Measurements from ENCODE around the gene EVC2. TPM values are rescaled to one million over a fixed set of nuclear protein-coding genes. Genes with fewer than 3 reads are reported as not detected.

EVC2 gene
- total RNA-seq, 1 experiment from 2014 or later: 7.8 TPM

DNA sequence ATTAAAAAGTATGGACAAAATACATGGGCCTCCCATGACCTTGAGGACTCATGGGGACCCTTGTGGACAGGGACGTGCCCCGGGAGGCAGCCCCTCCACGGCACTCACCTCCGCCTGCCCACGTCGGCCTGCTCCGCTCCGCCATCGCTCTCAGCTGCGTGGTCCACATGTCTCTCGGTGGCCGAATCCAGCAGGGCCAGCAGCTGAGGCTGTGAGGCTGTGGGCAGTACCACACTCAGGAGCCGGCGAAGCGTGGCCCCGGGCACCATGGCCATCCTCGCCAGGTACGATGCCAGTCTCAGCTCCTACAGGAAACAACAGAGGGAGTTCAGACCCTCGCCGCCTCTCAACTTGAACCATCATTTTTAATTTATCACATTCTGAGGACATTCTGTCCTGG is 140.0 kb downstream of the EVC2 start:
- no peaks in the 10 kb centered on the region for H3K27me3 Mint-ChIP-seq (ENCODE audit: low read depth)
- no peaks in the 10 kb centered on the region for H3K4me1 ChIP-seq (ENCODE audit: insufficient read depth, low read length)
- no peaks in the 10 kb centered on the region for H3K27me3 ChIP-seq (ENCODE audit: insufficient read depth, low read length)

More for the DNA sequence above, 140.0 kb downstream of the EVC2 start:
- DNase-seq: no peak
- peaks cover 4% of the 10 kb centered on the region in 2 experiments for H3K4me1 Mint-ChIP-seq
- Histone ChIP-seq H3K9ac (ENCODE audit: extremely low read depth, insufficient read length, low read length) (no peak overlapping the region), H3T11ph (ENCODE audit: low read length) (no peak overlapping the region), H2AFZ (ENCODE audit: low read length) (no peak overlapping the region), H2BK5ac (ENCODE audit: insufficient read length, low read length) (no peak overlapping the region), H3K23ac (ENCODE audit: insufficient read length, low read depth, low read length) (no peak overlapping the region), H2BK20ac (ENCODE audit: low read depth, low read length, poor library complexity, severe bottlenecking) (no peak overlapping the region), H2BK15ac (ENCODE audit: low read depth, low read length) (no peak overlapping the region), H3K79me2 (ENCODE audit: insufficient read depth, low read length) (no peaks in the 10 kb centered on the region), H2AK5ac (ENCODE audit: insufficient read length, low read length) (no peak overlapping the region), H3K56ac (ENCODE audit: insufficient read length, low read depth, low read length) (no peak overlapping the region), H4K8ac (replicated peaks; ENCODE audit: insufficient read length, low read depth, low read length) (no peak overlapping the region), H3K14ac (ENCODE audit: insufficient read depth, low read length) (no peak overlapping the region), H3K23me2 (ENCODE audit: insufficient read length, low read depth, low read length, poor library complexity, severe bottlenecking) (no peaks in the 10 kb centered on the region), H2BK120ac (ENCODE audit: low read depth, low read length, poor library complexity, severe bottlenecking) (no peak overlapping the region), H3K4me2 (ENCODE audit: insufficient read depth, insufficient read length, low read length) (no peak overlapping the region), H3K18ac (ENCODE audit: insufficient read length, low read depth, low read length) (no peak overlapping the region), H3K9me3 (ENCODE audit: control insufficient read depth, low read depth, low read length) (no peaks in the 10 kb centered on the region), H3K27ac (ENCODE audit: insufficient read length, low read depth, low read length) (no peak overlapping the region), H3K4ac (ENCODE audit: low read depth, low read length) (no peak overlapping the region), H4K5ac (ENCODE audit: insufficient read length, low read depth, low read length) (no peak overlapping the region), H4K20me1 (ENCODE audit: control insufficient read depth, insufficient read depth, insufficient read length) (no peaks in the 10 kb centered on the region), H2BK12ac (ENCODE audit: insufficient read length, low read depth, low read length) (no peak overlapping the region), H4K91ac (ENCODE audit: insufficient read length, low read depth, low read length) (no peak overlapping the region), H3K79me1 (ENCODE audit: insufficient read depth, low read depth, low read length, poor library complexity, severe bottlenecking) (no peaks in the 10 kb centered on the region)
- peaks cover 13 to 14% (median 14%) of the 10 kb centered on the region in 3 experiments for H3K36me3 Mint-ChIP-seq (ENCODE audit: insufficient read depth in 1 of 3, low read depth in 3 of 3)
- no peak overlapping the region for H3K4me3 Mint-ChIP-seq
- no CpG with 5 or more reads among the region's 20 CpGs for WGBS (ENCODE audit: extremely low coverage, insufficient read length, low lambda C conversion rate)
- no peak overlapping the region; a peak in 1 of 7 replicates for H3K27ac Mint-ChIP-seq
- TF ChIP-seq CTCF (conservative IDR thresholded peaks at IDR 0.05): no peak
- H3K9me3 Mint-ChIP-seq: no peaks in the 10 kb centered on the region; a peak in 1 of 5 replicates
